GM21576 (cell line): Measurements from ENCODE around the gene ZDHHC4.
"Not testable (repeated sequence)": the region's sequence is repeated elsewhere in the genome, so short reads cannot be mapped to it uniquely, and the experiment has no call there.

Experiments used
- ATAC-seq: cut with Tn5 transposase; IDR thresholded peaks from one replicate; pipeline ENCODE4 v1.9.1; 2021; ENCODE audit warnings: mild to moderate bottlenecking, moderate library complexity; ENCODE audit not compliant: unreplicated experiment

ZDHHC4 gene

GRCh38 chr7:6631605-6632004 is 54.4 kb downstream of the ZDHHC4 start:
- no peak for ATAC-seq

- no peak for ATAC-seq
These were observed 56.8 kb downstream of the ZDHHC4 start for GRCh38 chr7:6634021-6634420.

GRCh38 chr7:6634971-6635370 is 57.7 kb downstream of the ZDHHC4 start:
- ATAC-seq, result not testable (repeated sequence)

GRCh38 chr7:6636741-6637543 is 59.7 kb downstream of the ZDHHC4 start, which contains the start of gene ZNF316:
Gene ZNF316 (plus strand): TSS chr7:6637318. CDS start chr7:6642410, 5,092 bp downstream.
- peak; percentile 52 for ATAC-seq

GRCh38 chr7:6637544-6638229 is 60.4 kb downstream of the ZDHHC4 start:
- peak; percentile 78 for ATAC-seq
